Parathyroid adenoma (tissue), 2 donors: ENCODE results near the gene WWC1.

Experiments
- H2AFZ ChIP-seq: fragments of 300-600 bp; sonication (generic); one replicate; pipeline ENCODE4 v1.7.0; 2017; ENCODE audit warnings: antibody characterized with exemption, mild to moderate bottlenecking
- H3K27ac ChIP-seq: fragments of 300-600 bp; sonication (generic); one replicate; pipeline ENCODE4 v1.7.0; 2017
- H3K27me3 ChIP-seq: fragments of 300-600 bp; sonication (generic); one replicate; pipeline ENCODE4 v1.7.0; 2017; ENCODE audit warnings: low read length; ENCODE audit not compliant: control insufficient read depth, insufficient read depth
- H3K36me3 ChIP-seq: fragments of 300-600 bp; sonication (generic); one replicate; pipeline ENCODE4 v1.7.0; 2017; ENCODE audit warnings: low read length; ENCODE audit not compliant: control insufficient read depth, insufficient read depth
- H3K4me1 ChIP-seq: fragments of 300-600 bp; sonication (generic); one replicate; pipeline ENCODE4 v1.7.0; 2017; ENCODE audit warnings: control low read depth
- H3K4me2 ChIP-seq: fragments of 300-600 bp; sonication (generic); one replicate; pipeline ENCODE4 v1.7.0; 2017; ENCODE audit warnings: low read length
- H3K4me3 ChIP-seq: fragments of 300-600 bp; sonication (generic); one replicate; pipeline ENCODE4 v1.7.0; 2017; ENCODE audit warnings: low read depth, low read length
- H3K79me2 ChIP-seq: fragments of 300-600 bp; sonication (generic); one replicate; pipeline ENCODE4 v1.7.0; 2017; ENCODE audit warnings: control low read depth
- H3K9ac ChIP-seq: fragments of 300-600 bp; sonication (generic); one replicate; pipeline ENCODE4 v1.7.0; 2017; ENCODE audit warnings: mild to moderate bottlenecking
- H3K9me3 ChIP-seq: fragments of 300-600 bp; sonication (generic); one replicate; pipeline ENCODE4 v1.7.0; 2017; ENCODE audit warnings: low read length; ENCODE audit not compliant: control insufficient read depth
- TF ChIP-seq, protein P1 (sequence below): fragments of 300-600 bp; sonication (generic); IDR thresholded peaks from one replicate; pipeline ENCODE4 v1.7.0; 2017; ENCODE audit warnings: antibody characterized with exemption, mild to moderate bottlenecking
- donor health status: primary hyperparathyroidism.

Gene WWC1

GRCh38 chr5:168390491-168390890, 99.0 kb downstream of the WWC1 start:
- H3K27me3 ChIP-seq, result no peaks in the 10 kb centered on the region
- no peak overlapping the region for H3K27ac ChIP-seq
- no peak overlapping the region for H3K4me2 ChIP-seq
- H2AFZ ChIP-seq, result no peak overlapping the region
- H3K36me3 ChIP-seq, result no peaks in the 10 kb centered on the region
- TF ChIP-seq, protein P1, sequence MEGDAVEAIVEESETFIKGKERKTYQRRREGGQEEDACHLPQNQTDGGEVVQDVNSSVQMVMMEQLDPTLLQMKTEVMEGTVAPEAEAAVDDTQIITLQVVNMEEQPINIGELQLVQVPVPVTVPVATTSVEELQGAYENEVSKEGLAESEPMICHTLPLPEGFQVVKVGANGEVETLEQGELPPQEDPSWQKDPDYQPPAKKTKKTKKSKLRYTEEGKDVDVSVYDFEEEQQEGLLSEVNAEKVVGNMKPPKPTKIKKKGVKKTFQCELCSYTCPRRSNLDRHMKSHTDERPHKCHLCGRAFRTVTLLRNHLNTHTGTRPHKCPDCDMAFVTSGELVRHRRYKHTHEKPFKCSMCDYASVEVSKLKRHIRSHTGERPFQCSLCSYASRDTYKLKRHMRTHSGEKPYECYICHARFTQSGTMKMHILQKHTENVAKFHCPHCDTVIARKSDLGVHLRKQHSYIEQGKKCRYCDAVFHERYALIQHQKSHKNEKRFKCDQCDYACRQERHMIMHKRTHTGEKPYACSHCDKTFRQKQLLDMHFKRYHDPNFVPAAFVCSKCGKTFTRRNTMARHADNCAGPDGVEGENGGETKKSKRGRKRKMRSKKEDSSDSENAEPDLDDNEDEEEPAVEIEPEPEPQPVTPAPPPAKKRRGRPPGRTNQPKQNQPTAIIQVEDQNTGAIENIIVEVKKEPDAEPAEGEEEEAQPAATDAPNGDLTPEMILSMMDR, result no peak
- H3K4me1 ChIP-seq, result no peaks in the 10 kb centered on the region
- no peak overlapping the region for H3K4me3 ChIP-seq
- H3K9me3 ChIP-seq, result no peaks in the 10 kb centered on the region
- H3K79me2 ChIP-seq, result no peaks in the 10 kb centered on the region
- H3K9ac ChIP-seq, result no peak overlapping the region

- H3K9me3 ChIP-seq, result no peaks in the 10 kb centered on the region
- no peaks in the 10 kb centered on the region for H3K36me3 ChIP-seq
- no peaks in the 10 kb centered on the region for H3K4me1 ChIP-seq
- no peak overlapping the region for H3K4me3 ChIP-seq
- TF ChIP-seq, protein P1, result no peak
- H2AFZ ChIP-seq, result no peak overlapping the region
- no peak overlapping the region for H3K9ac ChIP-seq
- no peaks in the 10 kb centered on the region for H3K79me2 ChIP-seq
- no peaks in the 10 kb centered on the region for H3K27me3 ChIP-seq
- H3K4me2 ChIP-seq, result no peak overlapping the region
- H3K27ac ChIP-seq, result no peak overlapping the region
Observed at GRCh38 chr5:168393773-168394172, 102.3 kb downstream of the WWC1 start.

GRCh38 chr5:168400429-168401220, 109.2 kb downstream of the WWC1 start:
- H3K4me3 ChIP-seq, result no peak overlapping the region
- no peaks in the 10 kb centered on the region for H3K9me3 ChIP-seq
- H3K36me3 ChIP-seq, result no peaks in the 10 kb centered on the region
- H3K27me3 ChIP-seq, result no peaks in the 10 kb centered on the region
- no peak overlapping the region for H3K27ac ChIP-seq
- H3K9ac ChIP-seq, result no peak overlapping the region
- peaks cover 12% of the 10 kb centered on the region for H3K4me1 ChIP-seq
- H3K79me2 ChIP-seq, result no peaks in the 10 kb centered on the region
- no peak overlapping the region for H3K4me2 ChIP-seq
- TF ChIP-seq, protein P1, result no peak
- no peak overlapping the region for H2AFZ ChIP-seq

GRCh38 chr5:168401226-168401625, 109.8 kb downstream of the WWC1 start:
- no peak overlapping the region for H2AFZ ChIP-seq
- H3K9me3 ChIP-seq, result no peaks in the 10 kb centered on the region
- no peaks in the 10 kb centered on the region for H3K36me3 ChIP-seq
- H3K27ac ChIP-seq, result peak overlapping the region; percentile 52
- no peaks in the 10 kb centered on the region for H3K79me2 ChIP-seq
- TF ChIP-seq, protein P1, result no peak
- peak overlapping the region; percentile 21 for H3K4me2 ChIP-seq
- no peaks in the 10 kb centered on the region for H3K27me3 ChIP-seq
- no peak overlapping the region for H3K4me3 ChIP-seq
- H3K4me1 ChIP-seq, result peaks cover 12% of the 10 kb centered on the region
- no peak overlapping the region for H3K9ac ChIP-seq

DNA sequence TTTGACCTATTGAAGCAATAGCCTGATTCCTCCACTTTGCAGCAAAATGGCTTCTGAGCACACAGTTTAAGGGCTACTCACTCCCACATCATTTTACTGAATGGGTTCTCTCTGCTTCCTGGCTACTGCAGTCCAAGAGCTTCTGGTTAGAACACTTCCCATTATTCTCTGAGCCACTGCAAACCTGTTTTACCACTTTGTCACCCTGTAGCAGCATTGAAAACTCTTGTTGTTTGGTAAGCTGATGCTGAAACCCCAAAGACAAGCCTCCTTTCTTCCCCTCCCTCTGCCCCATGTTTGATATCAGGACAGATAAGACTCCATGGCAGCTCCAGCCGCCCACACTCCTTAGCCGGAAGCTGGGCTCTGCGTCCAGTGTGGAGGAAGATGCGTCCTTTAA, 110.4 kb downstream of the WWC1 start:
- Histone ChIP-seq H3K9ac (no peak overlapping the region), H2AFZ (peak overlapping the region; percentile 47), H3K27ac (peak overlapping the region; percentile 52), H3K36me3 (no peaks in the 10 kb centered on the region), H3K4me2 (peak overlapping the region; percentile 31), H3K4me3 (no peak overlapping the region), H3K27me3 (no peaks in the 10 kb centered on the region), H3K79me2 (no peaks in the 10 kb centered on the region), H3K4me1 (peaks cover 12% of the 10 kb centered on the region), H3K9me3 (no peaks in the 10 kb centered on the region)
- TF ChIP-seq, protein P1, result no peak
